Neuron (in vitro differentiated cells): ENCODE data around the gene LRIG1.

Source experiments
- H2AFZ ChIP-seq: one replicate; pipeline ENCODE4 v1.6.1; 2013; ENCODE audit warnings: low read depth, mild to moderate bottlenecking, inconsistent platforms, low read length, moderate library complexity
- H3K27me3 ChIP-seq: one replicate; pipeline ENCODE4 v1.6.1; 2013; ENCODE audit warnings: low read length; ENCODE audit not compliant: insufficient read depth
- H3K36me3 ChIP-seq: one replicate; pipeline ENCODE4 v1.6.1; 2013; ENCODE audit warnings: low read length; ENCODE audit not compliant: insufficient read depth
- H3K4me1 ChIP-seq: one replicate; pipeline ENCODE4 v1.6.1; 2013; ENCODE audit warnings: low read length; ENCODE audit not compliant: insufficient read depth
- H3K4me3 ChIP-seq: 2 replicates; pipeline ENCODE4 v1.5.1; 2013; ENCODE audit warnings: mild to moderate bottlenecking, low read length, moderate library complexity
- H3K9me3 ChIP-seq: one replicate; pipeline ENCODE4 v1.6.1; 2013; ENCODE audit warnings: low read length

LRIG1 gene

GRCh38 chr3:66372681-66373350, 128.0 kb downstream of the LRIG1 start:
- no peak overlapping the region for H2AFZ ChIP-seq

GRCh38 chr3:66371432-66371831, 129.4 kb downstream of the LRIG1 start:
- Histone ChIP-seq H3K36me3 (peaks cover 34% of the 10 kb centered on the region), H2AFZ (no peak overlapping the region), H3K4me1 (no peaks in the 10 kb centered on the region), H3K9me3 (no peaks in the 10 kb centered on the region), H3K4me3 (no peak overlapping the region), H3K27me3 (no peaks in the 10 kb centered on the region)

More at GRCh38 chr3:66372681-66373350, 128.0 kb downstream of the LRIG1 start:
- peaks cover 47% of the 10 kb centered on the region for H3K36me3 ChIP-seq
- H3K4me3 ChIP-seq: no peak overlapping the region
- H3K9me3 ChIP-seq: no peaks in the 10 kb centered on the region
- no peaks in the 10 kb centered on the region for H3K27me3 ChIP-seq
- no peaks in the 10 kb centered on the region for H3K4me1 ChIP-seq

- H3K36me3 ChIP-seq: peaks cover 22% of the 10 kb centered on the region
- H3K9me3 ChIP-seq: no peaks in the 10 kb centered on the region
- no peak overlapping the region for H3K4me3 ChIP-seq
- no peaks in the 10 kb centered on the region for H3K4me1 ChIP-seq
- H2AFZ ChIP-seq: no peak overlapping the region
- H3K27me3 ChIP-seq: no peaks in the 10 kb centered on the region
Observed at GRCh38 chr3:66370179-66370578, 130.6 kb downstream of the LRIG1 start.

GRCh38 chr3:66367979-66368378, 132.8 kb downstream of the LRIG1 start:
- Histone ChIP-seq H3K27me3 (no peaks in the 10 kb centered on the region), H3K4me3 (no peak overlapping the region), H3K9me3 (no peaks in the 10 kb centered on the region), H2AFZ (no peak overlapping the region), H3K4me1 (no peaks in the 10 kb centered on the region), H3K36me3 (peaks cover 9% of the 10 kb centered on the region)

GRCh38 chr3:66366747-66367146, 134.1 kb downstream of the LRIG1 start:
- no peak overlapping the region for H3K4me3 ChIP-seq
- no peak overlapping the region for H2AFZ ChIP-seq
- H3K9me3 ChIP-seq: no peaks in the 10 kb centered on the region
- H3K27me3 ChIP-seq: no peaks in the 10 kb centered on the region
- no peaks in the 10 kb centered on the region for H3K4me1 ChIP-seq
- H3K36me3 ChIP-seq: peaks cover 8% of the 10 kb centered on the region

- no peaks in the 10 kb centered on the region for H3K9me3 ChIP-seq
- H2AFZ ChIP-seq: no peak overlapping the region
- no peaks in the 10 kb centered on the region for H3K27me3 ChIP-seq
- H3K4me3 ChIP-seq: no peak overlapping the region
- no peaks in the 10 kb centered on the region for H3K36me3 ChIP-seq
- H3K4me1 ChIP-seq: no peaks in the 10 kb centered on the region
Observed at GRCh38 chr3:66365080-66365479, 135.7 kb downstream of the LRIG1 start.

- H3K9me3 ChIP-seq: no peaks in the 10 kb centered on the region
- no peaks in the 10 kb centered on the region for H3K4me1 ChIP-seq
- no peak overlapping the region for H3K4me3 ChIP-seq
- H3K27me3 ChIP-seq: no peaks in the 10 kb centered on the region
- no peak overlapping the region for H2AFZ ChIP-seq
- no peaks in the 10 kb centered on the region for H3K36me3 ChIP-seq
Observed at GRCh38 chr3:66363148-66363547, 137.7 kb downstream of the LRIG1 start.

- Histone ChIP-seq H2AFZ (no peak overlapping the region), H3K36me3 (no peaks in the 10 kb centered on the region), H3K4me1 (no peaks in the 10 kb centered on the region), H3K4me3 (no peak overlapping the region), H3K27me3 (no peaks in the 10 kb centered on the region), H3K9me3 (no peaks in the 10 kb centered on the region)
Observed at GRCh38 chr3:66362541-66362941, 138.3 kb downstream of the LRIG1 start.

- Histone ChIP-seq H2AFZ (no peak overlapping the region), H3K36me3 (no peaks in the 10 kb centered on the region), H3K4me1 (no peaks in the 10 kb centered on the region), H3K4me3 (no peak overlapping the region), H3K27me3 (no peaks in the 10 kb centered on the region), H3K9me3 (no peaks in the 10 kb centered on the region)
Observed at GRCh38 chr3:66361356-66361755, 139.5 kb downstream of the LRIG1 start.

GRCh38 chr3:66355997-66356396, 144.8 kb downstream of the LRIG1 start:
- Histone ChIP-seq H2AFZ (no peak overlapping the region), H3K4me3 (no peak overlapping the region), H3K27me3 (no peaks in the 10 kb centered on the region), H3K9me3 (no peaks in the 10 kb centered on the region), H3K4me1 (no peaks in the 10 kb centered on the region), H3K36me3 (no peaks in the 10 kb centered on the region)

- Histone ChIP-seq H3K4me1 (no peaks in the 10 kb centered on the region), H3K4me3 (no peak overlapping the region), H2AFZ (no peak overlapping the region), H3K27me3 (no peaks in the 10 kb centered on the region), H3K36me3 (no peaks in the 10 kb centered on the region), H3K9me3 (no peaks in the 10 kb centered on the region)
Observed at GRCh38 chr3:66355394-66355793, 145.4 kb downstream of the LRIG1 start.

- Histone ChIP-seq H3K4me3 (no peak overlapping the region), H3K36me3 (no peaks in the 10 kb centered on the region), H3K27me3 (no peaks in the 10 kb centered on the region), H3K4me1 (no peaks in the 10 kb centered on the region), H2AFZ (no peak overlapping the region), H3K9me3 (no peaks in the 10 kb centered on the region)
Observed at GRCh38 chr3:66354001-66354400, 146.8 kb downstream of the LRIG1 start.

GRCh38 chr3:66353530-66353929, 147.3 kb downstream of the LRIG1 start:
- H3K9me3 ChIP-seq: no peaks in the 10 kb centered on the region
- H3K36me3 ChIP-seq: no peaks in the 10 kb centered on the region
- H3K4me3 ChIP-seq: no peak overlapping the region
- no peak overlapping the region for H2AFZ ChIP-seq
- no peaks in the 10 kb centered on the region for H3K4me1 ChIP-seq
- H3K27me3 ChIP-seq: no peaks in the 10 kb centered on the region

- H3K9me3 ChIP-seq: no peaks in the 10 kb centered on the region
- H3K27me3 ChIP-seq: no peaks in the 10 kb centered on the region
- no peaks in the 10 kb centered on the region for H3K4me1 ChIP-seq
- H3K4me3 ChIP-seq: no peak overlapping the region
- H3K36me3 ChIP-seq: no peaks in the 10 kb centered on the region
- H2AFZ ChIP-seq: no peak overlapping the region
Observed at GRCh38 chr3:66353039-66353438, 147.8 kb downstream of the LRIG1 start.
